Naive thymus-derived CD8-positive, alpha-beta T cell (primary cell): ENCODE data around the gene RASA4B. TPM values are rescaled to one million over a fixed set of nuclear protein-coding genes. Genes with fewer than 3 reads are reported as not detected.
A peak's percentile ranks its signal among the peaks of the same experiment; 100 is the strongest.
"Not testable (repeated sequence)": the region's sequence is repeated elsewhere in the genome, so short reads cannot be mapped to it uniquely, and the experiment has no call there.

ENCODE experiments used
- ATAC-seq, 2 donors: fragments of 150-1000 bp; cut with Tn5 transposase in 1 of 2; sonication (Bioruptor Pico), chemical (Tn5 transposase) in 1 of 2; 1 replicate in 1 of 2; 2 replicates in 1 of 2; pipeline ENCODE4 v1.10.0; 2021; ENCODE audit warnings: mild to moderate bottlenecking in 2 of 2, moderate library complexity in 2 of 2
- POLR2A ChIA-PET: fragments of 350-600 bp; sonication (Branson Sonifier 250); formaldehyde crosslinking; loops from one replicate; lab custom pipeline; 2021; ENCODE audit warnings: antibody characterized with exemption; lab: Charles Lee
- DNase-seq, 10 donors: peaks; one replicate each; pipeline versions ENCODE4 v3.0.0 to v3.0.0-alpha.2; 2020 to 2022
- H3K27ac Mint-ChIP-seq, 10 donors: one replicate each; pipeline ENCODE4 v1.8.0; 2020 to 2022; ENCODE audit warnings: mild to moderate bottlenecking in 10 of 10, mixed read lengths in 10 of 10, moderate library complexity in 4 of 10, inconsistent platforms in 1 of 10
- H3K27me3 Mint-ChIP-seq, 5 donors: one replicate each; pipeline ENCODE4 v1.8.0; 2021 to 2022; ENCODE audit warnings: mixed read lengths in 5 of 5
- H3K36me3 Mint-ChIP-seq, 3 donors: one replicate each; pipeline ENCODE4 v1.8.0; 2020 to 2022; ENCODE audit warnings: mixed read lengths in 3 of 3, mild to moderate bottlenecking in 2 of 3, inconsistent platforms in 1 of 3
- H3K4me1 Mint-ChIP-seq, 4 donors: one replicate each; pipeline ENCODE4 v1.8.0; 2021 to 2022; ENCODE audit warnings: mixed read lengths in 4 of 4
- H3K4me3 Mint-ChIP-seq, 10 donors: one replicate each; pipeline ENCODE4 v1.8.0; 2020 to 2022; ENCODE audit warnings: mild to moderate bottlenecking in 10 of 10, mixed read lengths in 10 of 10, moderate library complexity in 6 of 10, inconsistent platforms in 1 of 10
- H3K9me3 Mint-ChIP-seq, 9 donors: one replicate each; pipeline ENCODE4 v1.8.0; 2020 to 2022; ENCODE audit warnings: mixed read lengths in 9 of 9, mild to moderate bottlenecking in 3 of 9, inconsistent platforms in 1 of 9, moderate library complexity in 1 of 9
- polyA plus RNA-seq, 3 donors: library from polyadenylated mRNA; unstranded; fragments of 300-500 nt; fragmentation: Illumina TruSeq; gene quantifications; one replicate each; pipeline ENCODE4 v1.2.3, GENCODE V29; 2021
- total RNA-seq, 8 experiments: library from RNA in 2 of 8; stranded (reverse) in 2 of 8; gene quantifications; one replicate each; pipeline ENCODE4 v1.2.3 and lab custom pipeline; 2021 to 2026

RASA4B gene
- total and polyA plus RNA-seq, 5 experiments from 2014 or later = 7.8 to 35.0 (median 15.7) TPM

- DNase-seq, H3K36me3 Mint-ChIP-seq, H3K9me3 Mint-ChIP-seq, ATAC-seq, POLR2A ChIA-PET, H3K27me3 Mint-ChIP-seq, H3K4me1 Mint-ChIP-seq, H3K27ac Mint-ChIP-seq, H3K4me3 Mint-ChIP-seq: not testable (repeated sequence)
Observed at GRCh38 chr7:102527822-102528793, 10.5 kb upstream of the RASA4B start.

- H3K4me1 Mint-ChIP-seq, H3K36me3 Mint-ChIP-seq, H3K27me3 Mint-ChIP-seq, ATAC-seq, DNase-seq, POLR2A ChIA-PET, H3K4me3 Mint-ChIP-seq, H3K27ac Mint-ChIP-seq, H3K9me3 Mint-ChIP-seq: not testable (repeated sequence)
Observed at GRCh38 chr7:102527182-102527581, 9.6 kb upstream of the RASA4B start.

- H3K27ac Mint-ChIP-seq, H3K27me3 Mint-ChIP-seq, H3K9me3 Mint-ChIP-seq, ATAC-seq, POLR2A ChIA-PET, H3K4me3 Mint-ChIP-seq, H3K36me3 Mint-ChIP-seq, H3K4me1 Mint-ChIP-seq: not testable (repeated sequence)
- peak in 1 of 10 donors; percentile 19 for DNase-seq
Observed at GRCh38 chr7:102524803-102525202, 7.2 kb upstream of the RASA4B start.

DNA sequence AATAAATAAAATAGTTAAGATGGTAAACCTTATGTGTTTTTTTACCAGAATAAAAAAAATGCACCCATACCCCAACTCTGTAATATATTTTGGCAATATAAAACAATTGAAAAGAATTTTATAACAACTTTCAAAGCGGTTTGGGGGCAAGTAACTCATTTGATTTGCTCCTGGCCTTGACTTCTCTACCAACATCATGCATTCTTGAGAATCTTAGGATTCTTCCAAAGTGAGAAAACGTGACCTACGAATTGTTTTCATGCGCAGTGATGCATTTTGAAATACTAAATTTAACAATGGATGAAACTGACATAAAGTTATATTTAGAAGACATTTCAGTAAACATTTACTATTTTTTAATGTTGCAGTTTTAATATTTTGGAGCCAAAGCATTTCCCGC, 3.2 kb upstream of the RASA4B start:
- DNase-seq, H3K27ac Mint-ChIP-seq, H3K4me1 Mint-ChIP-seq, H3K27me3 Mint-ChIP-seq, ATAC-seq, H3K4me3 Mint-ChIP-seq, POLR2A ChIA-PET, H3K9me3 Mint-ChIP-seq, H3K36me3 Mint-ChIP-seq: not testable (repeated sequence)

GRCh38 chr7:102516951-102517350, 626 bp downstream of the RASA4B start:
- H3K27me3 Mint-ChIP-seq, H3K9me3 Mint-ChIP-seq, H3K36me3 Mint-ChIP-seq, H3K27ac Mint-ChIP-seq, H3K4me3 Mint-ChIP-seq, DNase-seq, H3K4me1 Mint-ChIP-seq, ATAC-seq, POLR2A ChIA-PET: not testable (repeated sequence)

GRCh38 chr7:102515889-102516288, 1.7 kb downstream of the RASA4B start:
- POLR2A ChIA-PET, H3K9me3 Mint-ChIP-seq, H3K36me3 Mint-ChIP-seq, ATAC-seq, H3K27me3 Mint-ChIP-seq, DNase-seq, H3K27ac Mint-ChIP-seq, H3K4me1 Mint-ChIP-seq, H3K4me3 Mint-ChIP-seq: not testable (repeated sequence)

DNA sequence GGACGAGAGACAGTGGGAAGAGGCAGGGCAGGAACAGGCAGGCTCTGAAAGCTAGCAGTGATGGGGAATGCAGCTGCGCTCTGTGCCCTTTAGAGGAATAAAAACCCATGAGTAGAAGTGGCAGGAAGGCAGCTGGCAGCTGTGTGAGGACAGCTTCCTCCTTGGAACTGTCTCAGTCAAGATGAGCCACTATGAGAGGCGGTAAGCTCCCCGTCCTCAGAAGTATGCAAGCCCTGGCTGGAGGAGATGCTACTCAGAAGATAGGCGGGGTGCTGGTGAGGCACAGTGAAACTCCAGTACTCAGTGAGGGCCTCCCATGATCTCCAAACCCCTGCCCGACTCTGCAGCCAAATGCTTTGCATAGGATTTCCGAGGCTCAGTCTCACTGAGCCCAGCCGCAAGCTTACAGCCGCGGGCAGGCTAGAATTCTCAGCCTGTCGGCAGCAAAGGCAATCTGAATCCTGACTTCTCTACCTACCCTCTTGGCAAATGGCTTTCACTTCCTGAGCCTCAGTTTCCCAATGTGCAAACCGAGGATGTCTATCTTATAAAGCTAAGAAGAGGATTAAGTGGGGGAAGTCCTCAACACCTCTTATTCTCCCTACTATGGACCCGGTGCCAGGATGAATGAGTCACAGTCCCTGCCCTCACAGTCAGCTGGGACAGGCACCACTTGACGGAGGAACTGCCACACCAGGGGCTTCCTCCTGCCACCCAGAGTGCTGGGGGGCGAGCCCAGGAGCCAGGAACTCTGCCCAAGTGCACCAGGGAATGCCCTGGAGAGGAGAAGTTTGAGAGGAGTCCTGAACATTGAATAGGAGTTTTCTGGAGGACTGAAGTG, 2.5 kb downstream of the RASA4B start:
- H3K27me3 Mint-ChIP-seq, H3K4me3 Mint-ChIP-seq, DNase-seq, H3K4me1 Mint-ChIP-seq, H3K9me3 Mint-ChIP-seq, H3K36me3 Mint-ChIP-seq, ATAC-seq, H3K27ac Mint-ChIP-seq, POLR2A ChIA-PET: not testable (repeated sequence)

DNA sequence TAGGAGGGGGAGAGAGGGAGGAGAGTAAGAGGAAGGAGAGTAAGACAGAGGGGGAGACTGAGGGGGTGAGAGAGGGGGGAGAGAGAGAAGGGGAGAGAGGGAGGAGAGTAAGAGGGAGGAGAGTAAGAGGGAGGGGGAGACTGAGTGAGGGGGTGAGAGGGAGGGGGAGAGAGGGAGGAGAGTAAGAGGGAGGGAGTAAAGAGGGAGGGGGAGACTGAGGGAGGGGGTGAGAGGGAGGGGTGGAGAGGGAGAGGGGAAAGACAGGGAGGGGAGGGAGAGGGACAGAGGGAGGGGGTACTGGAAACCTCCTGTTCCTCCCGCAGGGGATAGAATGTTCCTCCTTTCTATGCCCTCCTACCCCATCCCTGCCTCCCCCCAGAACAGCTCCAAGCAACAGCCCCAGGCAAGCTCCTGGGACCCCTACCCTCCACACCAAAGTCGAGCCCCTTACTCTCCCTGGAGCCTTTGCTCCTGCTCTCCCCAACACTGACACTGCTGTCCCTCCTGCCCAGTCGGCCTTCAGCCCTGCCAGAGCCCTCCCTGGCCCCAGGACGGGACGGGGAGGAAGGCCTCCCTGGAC, 4.8 kb downstream of the RASA4B start:
- H3K4me3 Mint-ChIP-seq = peak overlapping the region in 5 of 10 donors; percentile 4 to 77 (median 37)
- H3K27me3 Mint-ChIP-seq, H3K36me3 Mint-ChIP-seq, H3K27ac Mint-ChIP-seq, ATAC-seq, H3K4me1 Mint-ChIP-seq, POLR2A ChIA-PET, H3K9me3 Mint-ChIP-seq: not testable (repeated sequence)
- peak in 3 of 10 donors; percentile 5 to 52 (median 35) for DNase-seq

- H3K9me3 Mint-ChIP-seq, POLR2A ChIA-PET, H3K4me1 Mint-ChIP-seq, H3K36me3 Mint-ChIP-seq, H3K27ac Mint-ChIP-seq, H3K27me3 Mint-ChIP-seq, DNase-seq: not testable (repeated sequence)
- H3K4me3 Mint-ChIP-seq = peak overlapping the region in 4 of 10 donors; percentile 37 to 77 (median 44)
- ATAC-seq = peak; percentile 81 to 88
Observed at GRCh38 chr7:102511860-102512522, 5.6 kb downstream of the RASA4B start.

DNA sequence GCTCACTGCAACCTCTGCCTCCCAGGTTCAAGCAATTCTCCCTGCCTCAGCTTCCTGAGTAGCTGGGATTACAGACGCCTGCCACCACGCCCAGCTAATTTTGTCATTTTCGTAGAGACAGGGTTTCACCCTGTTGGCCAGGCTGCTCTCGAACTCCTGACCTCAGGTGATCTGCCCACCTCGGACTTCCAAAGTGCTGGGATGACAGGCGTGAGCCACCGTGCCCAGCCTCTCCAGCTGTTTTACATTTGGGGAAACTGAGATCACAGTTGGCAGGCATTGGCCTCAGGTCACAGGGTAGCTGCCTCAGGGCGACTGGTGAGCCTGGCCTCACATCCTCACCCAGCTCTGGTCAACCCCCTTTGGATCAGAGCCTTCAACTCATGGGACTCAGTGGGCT, 7.0 kb downstream of the RASA4B start:
- ATAC-seq, H3K4me1 Mint-ChIP-seq, H3K27me3 Mint-ChIP-seq, H3K36me3 Mint-ChIP-seq, H3K9me3 Mint-ChIP-seq, H3K4me3 Mint-ChIP-seq, H3K27ac Mint-ChIP-seq, POLR2A ChIA-PET: not testable (repeated sequence)
- peak in 1 of 10 donors; percentile 17 for DNase-seq

GRCh38 chr7:102507410-102508088, 10.0 kb downstream of the RASA4B start:
- H3K27me3 Mint-ChIP-seq, H3K9me3 Mint-ChIP-seq, H3K4me1 Mint-ChIP-seq, ATAC-seq, H3K27ac Mint-ChIP-seq, H3K36me3 Mint-ChIP-seq, POLR2A ChIA-PET, H3K4me3 Mint-ChIP-seq: not testable (repeated sequence)
- peak in 1 of 10 donors; percentile 20 for DNase-seq
